Neutrophil (primary cell): ENCODE results near the gene MPP7.

Source experiments
- H3K27ac ChIP-seq: fragments of 200-600 bp; sonication (generic); 2 replicates; pipeline ENCODE4 v1.5.1; 2016; ENCODE audit warnings: mild to moderate bottlenecking, moderate library complexity
- H3K27me3 ChIP-seq: fragments of 200-600 bp; sonication (generic); 2 replicates; pipeline ENCODE4 v1.6.0; 2016; ENCODE audit warnings: mild to moderate bottlenecking
- H3K36me3 ChIP-seq: fragments of 200-600 bp; sonication (generic); 2 replicates; pipeline ENCODE4 v1.5.1; 2017
- H3K4me1 ChIP-seq, 2 experiments: fragments of 200-600 bp in 1 of 2; sonication (generic) in 1 of 2; 1 replicate in 1 of 2; 2 replicates in 1 of 2; pipeline versions ENCODE4 v1.5.1 to v1.6.1; 2013 to 2016; ENCODE audit warnings: low read depth in 1 of 2, low read length in 1 of 2, mild to moderate bottlenecking in 1 of 2, moderate library complexity in 1 of 2; ENCODE audit not compliant: control insufficient read depth in 1 of 2, insufficient read depth in 1 of 2
- H3K4me3 ChIP-seq, 2 experiments: fragments of 200-600 bp in 1 of 2; sonication (generic) in 1 of 2; 1 replicate in 1 of 2; 2 replicates in 1 of 2; pipeline ENCODE4 v1.5.1; 2013 to 2016; ENCODE audit warnings: low read depth in 1 of 2, low read length in 1 of 2, mild to moderate bottlenecking in 1 of 2, moderate library complexity in 1 of 2
- H3K9me3 ChIP-seq: fragments of 200-600 bp; sonication (generic); 2 replicates; pipeline ENCODE4 v1.5.1; 2016
- TF ChIP-seq, protein P1 (sequence below): fragments of 200-600 bp; sonication (generic); IDR thresholded peaks from 2 replicates; pipeline ENCODE4 v1.5.1; 2016; ENCODE audit warnings: antibody characterized with exemption

MPP7 gene

DNA sequence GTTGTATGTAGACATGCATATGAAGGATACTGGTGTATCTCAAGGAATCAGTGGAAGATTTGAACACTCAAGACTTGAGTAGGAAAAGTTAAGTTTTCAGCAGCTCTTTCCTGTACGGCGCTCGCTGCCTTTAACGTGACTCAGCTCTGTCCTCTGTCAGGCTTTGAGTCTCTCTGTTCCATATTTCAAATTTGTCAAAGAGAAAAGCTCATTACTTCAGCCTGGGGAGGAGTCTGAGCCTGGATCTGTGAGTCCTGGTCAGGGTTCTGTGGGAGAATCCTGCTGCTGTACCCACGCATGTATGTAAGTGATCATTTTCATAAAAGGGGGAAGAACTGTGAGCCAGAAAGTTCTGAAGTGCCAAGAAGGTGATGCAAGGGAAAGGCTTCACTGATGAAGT lies 13.8 kb upstream of the MPP7 start:
- H3K36me3 ChIP-seq: no peaks in the 10 kb centered on the region
- no peaks in the 10 kb centered on the region for H3K9me3 ChIP-seq
- no peaks in the 10 kb centered on the region for H3K27me3 ChIP-seq
- H3K27ac ChIP-seq: peak overlapping the region; percentile 50
- no peak overlapping the region for H3K4me3 ChIP-seq
- peaks cover 3 to 7% of the 10 kb centered on the region in 2 experiments for H3K4me1 ChIP-seq
- TF ChIP-seq, protein P1, sequence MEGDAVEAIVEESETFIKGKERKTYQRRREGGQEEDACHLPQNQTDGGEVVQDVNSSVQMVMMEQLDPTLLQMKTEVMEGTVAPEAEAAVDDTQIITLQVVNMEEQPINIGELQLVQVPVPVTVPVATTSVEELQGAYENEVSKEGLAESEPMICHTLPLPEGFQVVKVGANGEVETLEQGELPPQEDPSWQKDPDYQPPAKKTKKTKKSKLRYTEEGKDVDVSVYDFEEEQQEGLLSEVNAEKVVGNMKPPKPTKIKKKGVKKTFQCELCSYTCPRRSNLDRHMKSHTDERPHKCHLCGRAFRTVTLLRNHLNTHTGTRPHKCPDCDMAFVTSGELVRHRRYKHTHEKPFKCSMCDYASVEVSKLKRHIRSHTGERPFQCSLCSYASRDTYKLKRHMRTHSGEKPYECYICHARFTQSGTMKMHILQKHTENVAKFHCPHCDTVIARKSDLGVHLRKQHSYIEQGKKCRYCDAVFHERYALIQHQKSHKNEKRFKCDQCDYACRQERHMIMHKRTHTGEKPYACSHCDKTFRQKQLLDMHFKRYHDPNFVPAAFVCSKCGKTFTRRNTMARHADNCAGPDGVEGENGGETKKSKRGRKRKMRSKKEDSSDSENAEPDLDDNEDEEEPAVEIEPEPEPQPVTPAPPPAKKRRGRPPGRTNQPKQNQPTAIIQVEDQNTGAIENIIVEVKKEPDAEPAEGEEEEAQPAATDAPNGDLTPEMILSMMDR: no peak

DNA sequence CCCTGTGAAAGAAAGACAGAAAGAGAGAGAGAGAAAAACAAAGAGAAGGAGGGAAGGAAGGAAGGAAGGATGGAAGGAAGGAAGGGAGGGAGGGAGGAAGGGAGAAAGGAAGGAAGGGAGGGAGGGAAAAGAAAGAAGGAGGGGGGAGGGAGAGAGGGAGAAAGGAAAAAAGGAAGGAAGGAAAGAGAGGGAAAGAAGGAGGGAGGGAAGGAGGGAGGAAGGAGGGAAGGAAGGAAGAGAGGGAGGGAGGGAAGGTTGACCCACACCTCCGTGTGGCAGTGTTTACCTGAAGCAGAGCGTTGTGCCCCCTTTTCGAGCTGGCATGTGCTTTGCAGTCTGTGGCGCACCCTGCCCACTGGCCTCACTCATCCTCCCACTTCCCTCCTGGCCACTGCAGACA lies 12.3 kb upstream of the MPP7 start:
- no peaks in the 10 kb centered on the region for H3K36me3 ChIP-seq
- TF ChIP-seq, protein P1: no peak
- H3K4me1 ChIP-seq: peaks cover 3 to 7% of the 10 kb centered on the region in 2 experiments
- H3K9me3 ChIP-seq: no peaks in the 10 kb centered on the region
- H3K27me3 ChIP-seq: no peaks in the 10 kb centered on the region
- no peak overlapping the region for H3K4me3 ChIP-seq
- no peak overlapping the region for H3K27ac ChIP-seq

DNA sequence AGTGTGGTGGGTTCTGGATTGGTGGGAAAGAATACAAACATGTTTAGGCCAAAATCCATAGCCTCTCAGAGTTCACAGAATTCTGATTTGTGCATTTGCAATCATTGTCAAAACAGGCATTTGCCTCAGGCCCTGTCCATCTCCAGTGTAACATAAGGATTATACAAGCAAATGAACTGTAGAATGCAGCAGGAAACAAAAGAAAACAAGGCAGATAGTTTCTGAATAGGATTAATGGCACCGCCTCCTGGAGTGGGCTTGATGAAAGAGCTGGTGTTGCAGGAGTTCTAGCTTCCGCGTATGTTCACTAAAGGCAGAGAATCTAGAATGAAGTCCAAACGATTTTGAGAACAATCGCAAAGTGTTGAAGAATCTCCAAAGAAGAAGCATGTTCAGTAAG lies 11.3 kb upstream of the MPP7 start:
- Histone ChIP-seq H3K27ac (no peak overlapping the region), H3K4me3 (no peak overlapping the region), H3K9me3 (no peaks in the 10 kb centered on the region), H3K36me3 (no peaks in the 10 kb centered on the region), H3K4me1 (peaks cover 3 to 7% of the 10 kb centered on the region in 2 experiments), H3K27me3 (no peaks in the 10 kb centered on the region)
- TF ChIP-seq, protein P1: no peak

DNA sequence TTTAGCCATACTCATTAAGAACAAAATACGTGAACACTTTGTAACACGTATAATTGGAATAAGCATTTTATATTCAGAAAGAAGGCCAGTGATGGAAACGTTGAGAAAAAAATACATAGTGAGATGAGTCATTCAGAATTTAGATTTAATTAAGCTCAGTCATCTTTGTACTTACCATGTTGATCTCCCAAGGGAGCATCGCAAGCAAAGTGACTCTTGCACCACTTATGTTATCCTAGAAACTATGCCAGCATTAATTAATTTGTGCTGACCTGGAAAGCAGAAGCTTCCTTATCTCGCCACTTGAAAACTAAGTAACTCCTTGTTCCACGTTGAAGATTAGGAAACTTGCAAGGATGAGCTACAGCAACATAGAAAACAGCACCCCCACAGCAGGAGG lies 9.7 kb upstream of the MPP7 start:
- TF ChIP-seq, protein P1: no peak
- Histone ChIP-seq H3K4me1 (peaks cover 7 to 13% of the 10 kb centered on the region in 2 experiments), H3K4me3 (no peak overlapping the region), H3K9me3 (no peaks in the 10 kb centered on the region), H3K27me3 (no peaks in the 10 kb centered on the region), H3K36me3 (no peaks in the 10 kb centered on the region), H3K27ac (no peak overlapping the region)

DNA sequence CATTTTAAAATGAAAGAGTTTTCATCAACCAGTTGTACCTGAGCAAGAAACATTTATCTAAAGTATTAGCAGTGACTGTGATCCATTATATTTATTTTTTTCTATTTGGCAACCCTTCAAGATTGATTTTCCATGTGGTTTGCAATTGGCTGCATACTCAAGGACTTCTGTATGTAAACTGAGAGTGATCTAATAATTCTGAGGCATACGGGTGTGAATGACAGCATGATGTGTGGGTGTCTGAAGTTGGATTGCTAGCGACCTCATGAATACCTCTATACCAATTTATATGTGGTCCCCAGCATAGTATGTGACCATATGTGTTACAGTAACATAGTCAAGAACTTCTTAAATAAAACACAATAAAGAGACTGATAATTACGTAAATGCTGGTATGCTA lies 8.2 kb upstream of the MPP7 start:
- Histone ChIP-seq H3K27ac (no peak overlapping the region), H3K27me3 (no peaks in the 10 kb centered on the region), H3K4me3 (no peak overlapping the region), H3K36me3 (no peaks in the 10 kb centered on the region), H3K4me1 (peaks cover 22 to 28% of the 10 kb centered on the region in 2 experiments), H3K9me3 (no peaks in the 10 kb centered on the region)
- TF ChIP-seq, protein P1: no peak

DNA sequence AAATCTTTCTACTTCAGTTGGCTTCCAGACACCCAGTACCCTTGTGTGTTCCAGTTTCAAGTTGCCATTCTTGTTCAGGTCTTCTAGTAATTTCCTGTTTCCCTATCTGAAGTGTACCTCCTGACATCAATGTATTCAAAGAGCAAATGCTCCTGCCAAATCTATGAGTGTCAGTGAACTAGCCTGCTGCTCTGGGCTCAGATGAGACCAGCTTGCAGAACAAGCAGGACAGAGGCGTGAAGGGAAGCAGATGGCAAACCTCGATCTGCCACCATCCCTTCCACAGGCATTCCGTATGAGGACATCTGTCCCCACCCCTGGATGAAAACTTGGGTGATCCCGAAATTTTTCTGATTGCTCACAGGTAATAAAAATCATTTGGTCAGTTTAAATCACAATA lies 4.4 kb upstream of the MPP7 start:
- Histone ChIP-seq H3K36me3 (no peaks in the 10 kb centered on the region), H3K27ac (no peak overlapping the region), H3K4me3 (no peak overlapping the region), H3K4me1 (peaks cover 49 to 52% of the 10 kb centered on the region in 2 experiments), H3K9me3 (no peaks in the 10 kb centered on the region), H3K27me3 (no peaks in the 10 kb centered on the region)
- TF ChIP-seq, protein P1: no peak
